Measurements from ENCODE around the gene ST7.

GRCh38 chr7:117087639-117088396 lies 134.5 kb downstream of the ST7 start:
- TF ChIP-seq CTCF (conservative IDR thresholded peaks at IDR 0.05; ENCODE audit: low read length) = no peak
- no peak for TF ChIP-seq EZH2phosphoT487 (IDR thresholded peaks at IDR 0.05; ENCODE audit: borderline replicate concordance)
